PFSK-1 (cell line): ENCODE measurements around the gene SPAG9.

Experiments
- FOXP2 ChIP-seq: optimal IDR thresholded peaks from 2 replicates; pipeline ENCODE3; 2011; ENCODE audit warnings: borderline replicate concordance, control low read depth, inconsistent platforms; ENCODE audit not compliant: insufficient read depth; ENCODE audit errors: extremely low read length, extremely low read depth
- POLR2AphosphoS5 ChIP-seq: IDR thresholded peaks from 2 replicates; pipeline ENCODE4 v1.6.1; 2012; ENCODE audit warnings: low read depth, mild to moderate bottlenecking, control low read depth, low read length, moderate library complexity
- REST ChIP-seq, 2 experiments: IDR thresholded peaks; 2 replicates each; pipeline versions ENCODE4 v1.6.1 to v1.8.0; 2011 to 2012; ENCODE audit warnings: low read depth in 2 of 2, low read length in 2 of 2, control low read depth in 1 of 2, inconsistent platforms in 1 of 2, mild to moderate bottlenecking in 1 of 2, moderate library complexity in 1 of 2; ENCODE audit not compliant: insufficient read depth in 1 of 2
- SIN3A ChIP-seq: IDR thresholded peaks from 2 replicates; pipeline ENCODE4 v1.6.1; 2012; ENCODE audit warnings: mild to moderate bottlenecking, low read length, moderate library complexity, borderline replicate concordance; ENCODE audit not compliant: insufficient read depth
- TAF1 ChIP-seq: IDR thresholded peaks from 2 replicates; pipeline ENCODE4 v1.6.1; 2012; ENCODE audit warnings: low read length, control low read depth, borderline replicate concordance; ENCODE audit not compliant: insufficient read depth

The SPAG9 gene

DNA sequence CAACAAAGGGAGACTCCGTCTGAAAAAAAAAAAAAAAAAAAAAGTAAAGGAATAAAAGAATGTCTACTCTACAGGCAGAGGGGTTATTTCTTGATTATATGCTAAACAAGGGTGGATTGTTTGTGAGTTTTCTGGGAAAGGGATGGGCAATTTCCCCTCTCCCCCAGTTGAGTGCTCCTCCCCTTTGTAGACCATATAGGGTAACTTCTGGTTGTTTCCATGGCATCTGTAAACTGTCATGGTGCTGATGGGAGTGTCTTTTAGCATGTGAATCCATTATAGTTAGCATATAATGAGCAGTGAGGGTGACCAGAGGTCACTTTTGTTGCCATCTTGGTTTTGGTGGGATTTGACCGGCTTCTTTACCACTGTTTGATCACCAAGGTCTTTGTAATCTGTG is 28.5 kb upstream of the SPAG9 start:
- TF ChIP-seq POLR2AphosphoS5 (no peak), TAF1 (no peak), SIN3A (no peak), FOXP2 (no peak), REST (IDR thresholded peaks at IDR 0.05; ENCODE audit: insufficient read depth in 1 of 2, low read depth in 2 of 2, low read length in 2 of 2) (no peak)

DNA sequence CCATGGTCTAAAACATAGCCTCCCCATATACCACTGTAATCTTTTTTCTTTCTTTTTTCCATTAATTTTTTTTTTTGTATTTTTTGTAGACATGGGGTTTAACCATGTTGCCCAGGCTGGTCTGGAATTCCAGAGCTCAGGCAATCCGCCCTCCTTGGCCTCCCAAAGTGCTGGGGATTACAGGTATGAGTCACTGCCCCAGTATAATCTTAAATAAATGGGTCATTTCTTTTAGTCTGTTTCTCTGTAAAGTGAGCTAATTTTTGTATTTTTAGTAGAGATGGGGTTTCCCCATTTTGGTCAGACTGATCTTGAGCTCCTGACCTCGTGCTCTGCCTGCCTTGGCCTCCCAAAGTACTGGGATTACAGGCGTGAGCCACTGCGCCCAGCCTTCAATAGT is 27.0 kb upstream of the SPAG9 start:
- TF ChIP-seq REST (IDR thresholded peaks at IDR 0.05; ENCODE audit: insufficient read depth in 1 of 2, low read depth in 2 of 2, low read length in 2 of 2) (no peak), TAF1 (no peak), SIN3A (no peak), FOXP2 (no peak), POLR2AphosphoS5 (no peak)

DNA sequence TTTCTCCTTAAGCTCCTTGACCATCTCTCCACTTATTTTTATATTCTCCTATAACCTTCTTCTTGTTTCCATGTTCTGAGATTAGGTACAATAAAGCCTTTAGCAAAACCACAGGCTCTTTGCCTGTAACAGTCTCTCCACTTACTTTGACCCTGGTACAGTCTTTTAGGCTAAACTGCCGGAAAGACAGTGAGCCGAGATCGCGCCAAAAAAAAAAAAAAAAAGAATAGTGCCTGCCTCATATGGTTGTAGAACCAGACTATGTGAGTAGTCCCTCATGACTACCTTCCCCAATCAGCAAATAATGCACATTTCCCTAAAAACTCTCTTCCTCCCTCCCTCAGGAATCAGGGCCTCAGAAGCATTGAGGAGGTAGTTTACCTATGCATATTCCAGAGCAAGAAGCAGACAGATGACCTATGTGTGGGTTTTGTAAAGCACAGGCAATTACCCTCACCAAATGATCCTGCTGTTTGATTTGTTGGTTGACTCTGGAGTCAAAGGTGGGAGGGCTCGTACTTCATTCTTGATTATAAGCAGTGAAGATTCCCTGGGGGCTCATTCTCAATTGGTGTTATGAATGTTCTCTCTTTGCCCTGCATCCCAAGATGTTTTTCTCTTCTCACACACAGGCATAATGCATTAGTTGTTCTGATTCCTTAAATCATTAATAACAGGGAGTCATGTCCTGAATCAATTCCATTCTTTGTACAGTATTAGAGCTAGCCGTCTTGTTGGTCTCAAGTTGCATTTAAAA is 23.8 kb upstream of the SPAG9 start:
- TF ChIP-seq POLR2AphosphoS5: no peak
- no peak for TF ChIP-seq SIN3A
- no peak for TF ChIP-seq FOXP2
- TF ChIP-seq TAF1: no peak
- TF ChIP-seq REST (IDR thresholded peaks at IDR 0.05; ENCODE audit: insufficient read depth in 1 of 2, low read depth in 2 of 2, low read length in 2 of 2): no peak

GRCh38 chr17:51142597-51142996 is 21.9 kb upstream of the SPAG9 start:
- TF ChIP-seq TAF1 (no peak), POLR2AphosphoS5 (no peak), SIN3A (no peak), REST (IDR thresholded peaks at IDR 0.05; ENCODE audit: insufficient read depth in 1 of 2, low read depth in 2 of 2, low read length in 2 of 2) (no peak), FOXP2 (no peak)

GRCh38 chr17:51135956-51136355 is 15.3 kb upstream of the SPAG9 start:
- TF ChIP-seq POLR2AphosphoS5: no peak
- no peak for TF ChIP-seq TAF1
- TF ChIP-seq REST (IDR thresholded peaks at IDR 0.05; ENCODE audit: insufficient read depth in 1 of 2, low read depth in 2 of 2, low read length in 2 of 2): no peak
- no peak for TF ChIP-seq FOXP2
- TF ChIP-seq SIN3A: no peak
